HG02759 (cell line): ENCODE results near the gene SNRPD2.
"Not testable (repeated sequence)": the region's sequence is repeated elsewhere in the genome, so short reads cannot be mapped to it uniquely, and the experiment has no call there.

Experiments
- ATAC-seq: cut with Tn5 transposase; IDR thresholded peaks from one replicate; pipeline ENCODE4 v1.9.1; 2021; ENCODE audit warnings: mild to moderate bottlenecking, moderate library complexity; ENCODE audit not compliant: unreplicated experiment

The SNRPD2 gene

GRCh38 chr19:45705710-45706415 is 14.1 kb upstream of the SNRPD2 start:
- ATAC-seq = no peak

GRCh38 chr19:45705115-45705514 is 13.4 kb upstream of the SNRPD2 start:
- ATAC-seq = no peak

GRCh38 chr19:45701676-45702075 is 9.9 kb upstream of the SNRPD2 start:
- no peak for ATAC-seq

- ATAC-seq = no peak
Observed at GRCh38 chr19:45693106-45693788, 1.5 kb upstream of the SNRPD2 start.

GRCh38 chr19:45692187-45693105 is 693 bp upstream of the SNRPD2 start, which contains the start of gene QPCTL:
Gene QPCTL (plus strand): TSS chr19:45692666. CDS start chr19:45692704, 38 bp downstream.
- peak; percentile 83 for ATAC-seq

- ATAC-seq = no peak
Observed at GRCh38 chr19:45687599-45687998, 4.2 kb downstream of the SNRPD2 start.

GRCh38 chr19:45685045-45685444 is 6.7 kb downstream of the SNRPD2 start:
- not testable (repeated sequence) for ATAC-seq

- ATAC-seq = no peak
Observed at GRCh38 chr19:45682908-45683307, 8.8 kb downstream of the SNRPD2 start.

- ATAC-seq = no peak
Observed at GRCh38 chr19:45682117-45682516, 9.6 kb downstream of the SNRPD2 start.

- ATAC-seq = peak; percentile 74
Observed at GRCh38 chr19:45681391-45682015, 10.2 kb downstream of the SNRPD2 start.

- peak; percentile 50 for ATAC-seq
Observed at GRCh38 chr19:45677351-45678230, 14.2 kb downstream of the SNRPD2 start.

GRCh38 chr19:45676851-45677263 is 14.9 kb downstream of the SNRPD2 start:
- peak; percentile 17 for ATAC-seq

GRCh38 chr19:45674946-45675345 is 16.8 kb downstream of the SNRPD2 start:
- ATAC-seq = no peak

- peak; percentile 62 for ATAC-seq
Observed at GRCh38 chr19:45670670-45671453, 20.9 kb downstream of the SNRPD2 start.

- ATAC-seq = no peak
Observed at GRCh38 chr19:45668342-45668871, 23.3 kb downstream of the SNRPD2 start.

- no peak for ATAC-seq
Observed at GRCh38 chr19:45667620-45668341, 24.0 kb downstream of the SNRPD2 start, which contains the start of gene GIPR. Gene GIPR (plus strand): TSS chr19:45668221. CDS start chr19:45669521, 1,300 bp downstream.

- no peak for ATAC-seq
Observed at GRCh38 chr19:45664575-45664974, 27.2 kb downstream of the SNRPD2 start.

GRCh38 chr19:45663800-45664199 is 28.0 kb downstream of the SNRPD2 start:
- ATAC-seq = no peak
